ENCODE results near the gene CCDC122.

DNA sequence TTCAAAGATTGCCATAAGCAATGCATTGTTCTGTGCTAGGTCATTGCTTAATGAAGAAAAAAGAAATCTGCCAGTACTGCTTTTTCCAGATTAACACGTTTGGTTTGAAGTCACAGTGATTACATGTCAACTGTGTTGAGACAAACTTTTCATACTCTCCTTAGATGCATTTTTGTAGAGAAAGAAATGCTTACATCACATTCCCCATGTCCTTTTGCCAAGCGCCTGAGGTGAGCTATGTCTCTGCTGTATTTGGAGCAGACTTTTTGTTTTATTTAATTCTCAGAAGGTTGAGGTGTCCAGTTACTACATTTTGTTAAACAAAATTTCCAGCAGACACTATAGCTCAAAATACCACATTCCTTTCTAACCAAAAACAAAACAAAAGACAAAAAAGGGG lies 16.4 kb upstream of the CCDC122 start:
- no peak for TF ChIP-seq CTCF (IDR thresholded peaks at IDR 0.05; ENCODE audit: poor library complexity)
- no peak for TF ChIP-seq EZH2 (IDR thresholded peaks at IDR 0.05; ENCODE audit: borderline replicate concordance)
- TF ChIP-seq EZH2phosphoT487 (IDR thresholded peaks at IDR 0.05; ENCODE audit: low read depth, severe bottlenecking, unreplicated experiment), result no peak
